Measurements from ENCODE around the gene AHRR.
"Not testable (repeated sequence)": the region's sequence is repeated elsewhere in the genome, so short reads cannot be mapped to it uniquely, and the experiment has no call there.

Gene AHRR

DNA sequence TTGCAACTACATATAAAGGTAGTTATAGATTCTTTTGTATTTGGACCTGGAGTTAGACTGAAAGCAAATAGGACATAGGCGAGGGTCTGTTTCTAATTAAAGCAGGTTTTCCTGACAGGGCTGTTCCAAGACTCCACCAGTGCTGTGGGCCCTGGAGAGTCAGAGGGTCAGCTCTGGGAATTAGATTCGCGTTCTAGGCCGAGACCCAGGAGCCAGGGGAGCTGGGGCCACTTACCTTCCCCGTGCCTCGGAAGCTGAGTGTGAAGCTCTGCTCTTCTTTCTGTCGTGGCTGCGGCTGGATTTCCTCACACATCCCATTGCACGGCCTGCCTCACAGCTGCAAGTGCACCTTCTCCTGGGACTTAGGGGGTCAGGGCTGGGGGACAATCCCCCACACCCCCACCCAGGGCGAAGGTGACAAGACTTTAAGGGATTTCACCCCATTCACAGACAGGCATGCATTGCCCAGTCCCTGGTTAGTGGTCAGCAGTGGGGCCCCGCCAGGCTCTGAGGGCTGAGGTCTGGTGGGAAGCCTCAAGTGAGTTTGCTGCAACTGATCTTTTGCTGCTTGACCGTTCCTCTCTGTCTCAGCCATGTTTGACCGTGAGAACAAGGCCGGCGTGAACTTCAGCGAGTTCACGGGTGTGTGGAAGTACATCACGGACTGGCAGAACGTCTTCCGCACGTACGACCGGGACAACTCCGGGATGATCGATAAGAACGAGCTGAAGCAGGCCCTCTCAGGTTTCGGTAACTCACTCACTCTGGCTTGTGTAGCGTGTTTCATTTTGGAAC, 15.3 kb upstream of the AHRR start:
- no peak for DNase-seq

DNA sequence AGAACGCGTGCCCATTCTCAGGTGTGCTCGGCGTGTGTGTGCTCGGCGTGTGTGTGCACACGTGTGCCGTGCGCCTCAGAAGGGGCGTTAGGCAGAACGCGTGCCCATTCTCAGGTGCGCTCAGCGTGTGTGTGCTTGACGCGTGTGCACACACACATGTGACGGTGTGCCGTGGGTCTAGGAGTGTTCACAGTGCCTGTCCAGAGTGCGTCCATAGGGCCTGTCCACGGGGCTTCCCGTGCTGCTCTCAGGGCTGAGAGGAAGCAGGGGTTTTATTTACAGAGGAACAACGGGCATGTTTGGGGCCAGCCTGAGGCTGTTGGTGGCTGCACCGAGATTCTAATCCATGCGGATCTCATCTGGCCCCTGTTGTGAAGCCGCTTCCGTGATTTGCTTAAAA, 14.2 kb upstream of the AHRR start:
- no peak for DNase-seq

DNA sequence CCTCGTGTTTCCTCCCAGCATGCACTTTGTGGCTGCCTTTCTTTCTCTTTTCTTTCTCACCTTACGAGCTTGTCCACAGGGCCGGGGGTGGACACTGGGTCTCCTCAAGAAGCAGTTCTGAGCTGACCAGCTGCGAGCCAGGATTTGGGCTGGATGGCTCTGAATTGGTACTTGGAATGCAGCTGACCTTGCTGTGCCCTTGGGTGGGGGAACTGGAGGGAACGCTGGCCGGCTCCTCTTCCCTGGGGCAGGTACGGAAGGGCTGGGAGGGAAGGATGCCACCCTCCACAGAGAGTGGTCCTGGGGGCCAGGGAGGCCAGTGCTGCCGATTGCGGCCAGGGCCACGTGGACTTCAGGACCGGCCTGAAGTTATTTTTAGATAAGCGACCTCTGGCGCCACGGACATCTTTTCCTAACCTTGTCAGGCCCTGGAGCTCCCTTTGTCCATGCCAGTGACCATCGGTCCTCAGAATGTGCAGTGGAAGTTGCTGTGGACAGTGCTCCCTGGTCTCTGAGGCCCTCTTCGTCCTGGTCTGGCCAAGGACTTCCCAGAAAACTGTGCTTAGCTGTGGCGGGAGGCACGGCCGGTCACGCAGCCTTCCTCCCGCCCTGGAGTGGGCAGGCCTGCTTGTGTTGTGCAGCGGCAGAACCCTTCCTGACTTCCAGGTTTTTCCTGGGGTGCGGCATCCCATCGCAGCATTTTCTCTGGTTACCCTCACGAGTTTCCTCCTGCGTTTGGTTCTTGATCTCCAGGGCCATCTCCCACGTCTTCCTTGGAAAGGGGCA, 13.5 kb upstream of the AHRR start:
- no peak for DNase-seq

DNA sequence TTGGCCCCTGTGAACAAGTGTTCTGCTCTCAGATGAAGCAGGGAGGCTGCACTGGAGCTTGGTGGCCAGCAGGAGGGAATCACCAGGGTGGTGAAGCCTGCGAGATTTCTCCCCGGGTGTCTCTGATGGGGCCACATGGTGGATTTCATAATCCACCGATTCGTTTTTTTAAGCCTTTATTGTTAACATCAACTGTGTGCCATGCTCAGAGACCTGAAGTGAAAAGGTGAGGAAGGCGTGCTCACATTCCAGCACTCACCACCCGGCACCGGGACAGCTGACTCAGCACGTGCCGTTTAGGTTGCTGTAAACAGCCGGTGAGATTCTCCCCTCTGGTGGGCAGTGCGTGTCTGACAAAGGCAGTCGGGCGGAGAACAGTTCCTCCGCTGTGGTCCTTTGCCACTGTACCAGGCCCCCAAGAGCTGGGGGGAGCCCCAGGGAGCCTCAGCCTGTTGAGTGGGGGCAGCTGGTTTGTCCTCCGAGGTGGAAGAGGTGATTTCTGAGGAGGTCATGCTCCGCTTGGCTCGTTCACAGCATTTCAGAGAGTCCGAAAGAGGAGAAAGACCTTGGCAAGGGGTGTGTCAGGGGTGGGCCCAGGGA, 12.7 kb upstream of the AHRR start:
- no peak for DNase-seq

DNA sequence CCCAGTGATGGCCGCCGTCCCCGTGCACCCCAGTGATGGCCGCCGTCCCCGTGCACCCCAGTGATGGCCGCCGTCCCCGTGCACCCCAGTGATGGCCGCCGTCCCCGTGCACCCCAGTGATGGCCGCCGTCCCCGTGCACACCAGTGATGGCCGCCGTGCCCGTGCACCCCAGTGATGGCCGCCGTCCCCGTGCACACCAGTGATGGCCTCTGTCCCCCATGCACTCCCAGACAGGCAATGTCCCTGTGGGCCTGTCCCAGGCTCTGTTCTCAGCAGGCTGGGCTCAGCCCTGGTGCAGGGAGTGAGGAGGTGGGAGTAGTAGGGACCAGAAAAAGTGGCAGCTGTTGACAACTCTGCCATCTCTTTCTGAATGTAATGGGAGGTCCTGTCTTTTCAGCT, 11.7 kb upstream of the AHRR start:
- not testable (repeated sequence) for DNase-seq

DNA sequence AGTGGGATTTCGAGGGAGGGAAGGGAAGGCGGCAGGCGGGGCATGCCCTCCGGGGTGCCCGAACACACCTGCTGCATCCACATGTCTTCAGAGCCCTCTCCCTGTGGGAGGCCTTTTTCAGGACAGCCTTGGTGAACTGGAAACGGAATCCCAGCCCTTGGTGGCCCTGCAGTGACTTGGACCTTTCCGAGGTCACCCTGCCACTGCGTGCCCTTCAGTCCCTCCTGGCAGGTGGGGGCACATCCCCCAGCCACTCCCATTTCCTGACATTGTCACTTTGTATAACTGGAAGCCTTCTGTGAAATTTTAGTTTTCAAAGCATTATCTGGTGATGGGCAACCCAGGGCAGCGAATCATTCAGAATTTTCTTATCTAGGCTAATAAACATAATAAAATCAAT, 11.0 kb upstream of the AHRR start:
- DNase-seq, result no peak

DNA sequence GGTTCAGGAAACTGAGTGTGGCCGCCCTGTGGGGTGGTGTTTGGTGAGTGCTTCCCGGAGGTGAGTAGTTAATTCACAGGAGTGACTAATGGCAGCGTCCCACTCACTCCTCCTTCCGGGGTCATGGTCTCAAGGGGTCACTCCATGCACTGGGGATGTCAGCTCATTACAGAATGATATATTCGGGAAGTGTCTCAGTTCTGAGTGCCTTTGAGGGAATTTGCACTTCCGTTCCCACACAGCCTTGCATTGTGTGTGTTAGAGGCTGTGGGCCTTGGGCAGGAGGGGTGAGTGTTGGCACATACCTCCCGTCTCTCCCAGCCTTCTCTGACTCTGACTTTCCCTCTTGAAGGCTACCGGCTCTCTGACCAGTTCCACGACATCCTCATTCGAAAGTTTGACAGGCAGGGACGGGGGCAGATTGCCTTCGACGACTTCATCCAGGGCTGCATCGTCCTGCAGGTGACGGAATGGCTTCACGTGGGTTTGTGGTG, 10.5 kb upstream of the AHRR start:
- no peak for DNase-seq

DNA sequence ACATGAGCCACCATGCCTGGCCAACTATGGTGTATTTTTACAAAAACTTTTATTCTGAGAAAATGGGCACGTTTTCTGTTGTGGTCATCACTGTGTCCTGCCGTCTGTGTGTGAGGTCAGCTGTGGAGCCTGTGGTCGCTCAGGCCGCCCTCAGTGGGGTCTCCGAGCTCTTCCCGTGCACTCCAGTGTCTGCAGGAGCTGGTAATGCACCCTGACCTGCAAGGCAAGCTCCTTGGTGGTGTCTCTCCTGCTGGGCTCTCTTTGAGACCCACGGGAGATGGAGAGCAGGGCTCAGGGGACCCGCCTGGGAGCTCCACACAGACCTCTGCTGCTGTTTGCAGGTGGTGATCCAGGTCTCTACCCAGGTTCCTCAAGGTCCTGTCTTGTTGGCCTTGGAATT, 9.6 kb upstream of the AHRR start:
- no peak for DNase-seq

DNA sequence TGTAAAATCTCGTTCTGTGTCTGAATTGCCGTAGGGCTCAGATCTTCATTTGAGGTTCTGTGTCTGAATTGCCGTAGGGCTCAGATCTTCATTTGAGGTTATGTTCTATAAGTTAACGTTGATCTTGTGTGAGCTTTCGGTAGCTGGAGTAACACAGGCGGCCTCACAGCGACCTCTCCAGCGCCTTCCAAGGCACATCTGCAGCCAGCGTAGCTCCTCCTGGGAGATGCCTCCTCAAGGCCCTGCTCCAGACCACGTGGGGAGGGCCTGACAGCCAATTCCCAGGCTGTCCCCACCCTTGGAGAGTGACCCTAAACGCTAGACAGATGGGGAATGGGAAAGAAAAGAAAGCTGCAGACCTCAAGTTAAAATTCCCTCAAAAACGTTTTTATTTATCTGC, 8.7 kb upstream of the AHRR start:
- DNase-seq, result no peak

DNA sequence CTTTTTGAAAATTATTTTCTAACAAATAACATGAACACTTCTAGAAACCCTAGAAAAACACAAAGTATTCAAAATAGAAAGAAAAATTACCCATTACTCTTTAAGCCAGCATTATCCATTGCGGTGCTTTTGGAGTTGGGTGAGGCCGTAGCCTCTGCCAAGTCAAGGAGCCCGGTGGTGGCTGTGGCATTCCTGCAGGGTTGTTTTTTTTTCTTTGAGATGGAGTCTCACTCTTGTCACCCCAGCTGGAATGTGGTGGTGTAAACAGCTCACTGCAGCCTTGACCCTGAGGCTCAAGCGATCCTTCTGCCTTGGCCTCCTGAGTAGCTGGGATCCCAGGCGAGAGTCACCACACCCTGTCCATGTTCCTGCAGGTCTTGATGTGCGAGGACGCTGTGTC, 8.2 kb upstream of the AHRR start:
- no peak for DNase-seq

DNA sequence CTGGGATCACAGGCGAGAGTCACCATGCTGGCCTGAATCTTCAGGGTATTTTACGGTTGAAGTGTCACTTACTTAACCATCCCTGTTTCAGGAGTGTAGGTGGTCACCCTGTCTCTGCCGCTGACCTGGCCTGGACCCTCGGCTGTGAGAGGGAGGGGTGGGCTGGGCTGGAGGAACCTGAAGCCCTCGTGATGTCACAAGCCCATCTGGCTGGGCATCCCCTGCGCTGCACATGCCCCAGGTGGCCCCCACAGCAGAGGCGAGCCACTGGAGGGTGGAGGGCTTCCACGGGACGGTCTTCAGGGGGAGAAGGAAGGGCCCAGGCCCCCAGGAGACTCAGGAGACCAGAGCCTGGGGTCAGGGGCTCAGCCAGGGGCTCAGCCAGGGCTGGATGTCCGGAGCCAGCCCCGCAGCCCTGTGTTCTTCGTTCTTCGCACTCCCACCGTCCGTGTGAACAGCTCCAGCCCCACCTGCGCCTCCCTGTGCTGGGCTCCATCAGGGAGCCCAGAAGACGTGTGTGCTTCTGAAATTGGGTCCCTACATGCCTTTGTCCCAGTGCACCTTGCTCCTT, 7.6 kb upstream of the AHRR start:
- no peak for DNase-seq

DNA sequence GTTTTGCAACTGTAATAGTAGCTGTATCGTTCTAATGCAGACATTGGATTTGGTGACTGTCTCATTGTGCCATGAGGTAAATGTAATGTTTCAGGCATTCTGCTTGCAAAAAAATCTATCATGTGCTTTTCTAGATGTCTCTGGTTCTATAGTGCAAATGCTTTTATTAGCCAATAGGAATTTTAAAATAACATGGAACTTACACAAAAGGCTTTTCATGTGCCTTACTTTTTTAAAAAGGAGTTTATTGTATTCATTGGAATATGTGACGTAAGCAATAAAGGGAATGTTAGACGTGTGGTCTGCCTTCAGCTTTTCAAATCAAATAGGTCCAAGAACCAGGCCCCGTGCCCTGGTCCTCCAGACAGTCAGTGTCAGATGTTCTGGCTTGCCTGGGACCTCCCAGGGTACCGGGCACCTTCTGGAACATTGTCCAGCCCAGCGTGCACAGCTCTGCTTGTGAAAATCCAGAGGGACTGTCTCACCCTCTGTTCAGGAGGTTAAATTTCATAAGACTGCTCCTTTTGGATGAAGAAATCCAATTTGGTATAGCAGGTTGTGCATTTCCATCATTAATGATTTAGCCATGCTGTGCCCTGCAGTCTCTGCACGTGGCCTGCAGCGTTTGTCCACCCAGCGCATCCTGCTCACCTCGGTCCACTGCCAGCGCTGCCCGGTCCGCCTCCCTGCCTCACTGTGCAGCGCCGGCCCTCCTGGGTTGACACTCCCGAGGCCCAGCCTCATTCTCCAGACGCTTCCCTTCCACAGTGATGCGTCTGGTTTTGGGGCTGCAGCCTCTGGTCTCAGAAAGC, 6.6 kb upstream of the AHRR start:
- DNase-seq, result no peak

DNA sequence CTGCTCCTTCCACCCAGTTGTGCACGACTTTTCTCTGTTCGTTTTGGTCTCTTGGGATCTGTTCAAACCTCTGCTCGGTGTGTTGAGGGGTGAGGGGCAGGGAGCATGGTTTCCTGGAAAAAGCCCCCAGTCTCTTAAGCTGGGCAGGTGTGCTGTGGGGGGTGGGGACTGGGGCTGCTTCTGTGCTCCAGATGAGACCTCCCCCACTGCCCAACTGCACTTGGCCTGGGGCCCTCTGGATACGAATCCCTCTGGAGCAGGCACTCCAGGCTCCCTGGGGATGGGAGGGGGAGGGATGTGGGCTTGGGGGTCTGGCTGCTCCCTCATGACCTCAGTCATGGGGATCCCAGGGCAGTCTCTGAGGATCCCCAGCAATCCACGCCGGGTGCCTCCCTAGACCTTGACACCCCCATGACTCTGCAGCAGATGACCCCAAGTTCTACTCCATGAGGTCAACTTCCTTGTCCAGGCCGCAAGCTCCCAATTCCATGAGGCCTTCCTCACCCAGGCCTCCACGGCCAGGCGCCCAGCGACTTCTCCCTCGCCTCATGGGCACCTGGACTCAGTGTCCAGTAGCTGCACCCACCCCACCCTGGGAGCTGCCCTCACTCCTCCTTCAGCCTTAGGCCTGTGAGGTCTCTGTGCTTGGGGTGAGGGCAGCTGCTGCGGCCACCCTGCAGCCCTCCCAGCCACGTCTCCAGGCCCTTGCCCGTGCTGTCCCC, 5.9 kb upstream of the AHRR start:
- DNase-seq, result no peak

DNA sequence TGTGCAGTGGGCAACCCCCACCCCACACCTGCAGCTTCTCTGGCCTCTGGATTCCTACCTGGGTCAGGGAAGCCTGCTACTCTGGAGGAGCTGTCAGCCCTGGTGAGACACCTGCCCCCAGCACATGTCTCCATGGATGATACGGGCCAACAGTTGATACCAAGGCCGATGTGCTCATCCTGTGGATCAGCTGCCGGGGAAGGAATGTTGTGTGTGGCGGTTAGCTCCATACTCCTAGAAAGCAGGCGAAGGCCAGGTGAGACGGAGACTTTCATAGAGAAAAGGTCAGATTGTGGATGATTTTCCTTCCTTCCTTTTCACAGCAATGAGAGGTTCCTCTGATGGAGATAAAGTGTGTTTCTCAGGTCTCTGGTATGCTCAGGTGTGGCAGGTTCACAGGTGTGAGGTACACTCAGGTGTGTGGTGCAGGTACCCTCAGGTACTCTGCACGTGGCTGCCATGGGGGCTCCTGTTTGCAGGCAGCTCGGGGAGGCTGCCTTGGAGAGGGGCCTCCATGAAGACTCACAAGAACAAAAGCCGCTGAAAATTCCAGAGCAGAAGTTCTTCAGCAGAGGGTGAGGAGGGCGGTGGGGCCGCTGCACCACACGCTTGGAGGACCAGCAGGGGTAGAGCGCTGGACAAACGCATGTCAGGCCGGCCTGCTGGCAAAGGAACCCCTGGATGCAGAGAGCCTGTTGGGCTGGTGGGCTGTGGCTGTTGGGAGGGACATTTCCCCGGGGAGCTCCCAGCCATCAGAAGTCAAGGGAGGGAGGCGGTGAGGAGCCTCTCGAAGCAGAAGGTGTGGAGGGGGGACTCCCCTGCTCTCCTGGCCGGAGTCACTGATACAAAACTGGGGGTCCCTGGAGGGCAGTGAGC, 5.1 kb upstream of the AHRR start:
- DNase-seq, result no peak

DNA sequence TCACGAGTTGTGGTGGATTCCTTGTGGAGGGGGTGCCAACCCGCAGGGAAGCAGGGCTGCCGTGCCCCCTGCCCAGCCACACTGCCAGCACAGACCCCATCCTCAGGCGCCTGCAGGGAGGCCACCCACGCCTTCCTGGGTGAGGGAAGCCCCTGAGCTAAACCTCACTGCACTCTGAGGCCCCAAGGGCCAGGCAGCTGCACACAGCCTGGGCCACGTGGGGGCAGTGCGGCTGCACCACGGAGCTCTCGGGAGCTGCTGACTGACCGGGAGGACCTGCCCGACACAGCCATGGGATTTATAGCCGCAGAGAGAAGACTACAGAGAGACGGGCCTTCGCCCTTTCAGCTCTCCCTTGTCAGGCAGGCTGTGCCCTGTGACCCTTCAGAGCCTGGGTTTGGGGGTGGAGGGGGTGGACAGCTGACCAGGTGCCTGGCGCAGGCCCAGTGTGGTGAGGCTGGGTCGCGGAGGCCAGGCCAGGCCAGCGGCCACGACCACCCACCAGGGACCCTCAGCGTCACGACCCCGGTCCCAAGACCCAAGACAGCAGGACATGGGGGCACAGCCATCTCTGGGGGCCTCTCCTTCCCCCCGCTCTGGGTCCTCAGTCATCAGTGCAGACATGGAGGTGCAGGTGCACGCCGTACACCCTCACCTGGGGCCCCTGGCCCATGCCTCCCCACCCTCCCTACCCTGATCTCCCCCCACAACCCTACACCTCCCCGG, 4.3 kb upstream of the AHRR start:
- peak; percentile 34 to 74 (median 73) for DNase-seq

DNA sequence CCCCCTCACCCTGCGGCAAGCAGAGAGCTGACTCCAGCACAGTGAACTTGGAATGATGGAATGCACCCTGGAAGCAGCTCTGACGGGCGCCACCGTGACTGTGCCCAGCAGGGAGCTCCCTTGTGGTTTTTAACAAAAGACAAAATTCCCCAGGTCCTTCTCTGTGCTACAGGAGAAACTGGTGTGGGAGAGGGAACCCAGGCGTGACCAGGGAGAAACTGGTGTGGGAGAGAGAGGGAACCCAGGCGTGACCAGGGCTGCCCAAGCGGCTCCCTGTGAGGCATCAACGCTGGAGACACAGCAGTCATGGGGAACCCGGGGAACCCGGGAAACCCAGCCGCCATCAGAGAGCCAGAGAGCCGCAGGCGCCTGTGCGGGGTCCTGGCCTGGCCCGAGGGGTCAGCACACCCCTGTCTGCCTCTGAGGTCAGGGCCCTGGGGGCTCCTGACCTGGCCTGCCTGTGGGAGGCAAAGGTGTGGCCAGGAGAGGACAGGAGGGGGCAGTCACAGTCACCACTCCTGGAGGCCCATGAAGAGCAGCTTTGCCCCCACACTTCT, 3.1 kb upstream of the AHRR start:
- DNase-seq, result peak in 1 of 3 experiments; percentile 76

DNA sequence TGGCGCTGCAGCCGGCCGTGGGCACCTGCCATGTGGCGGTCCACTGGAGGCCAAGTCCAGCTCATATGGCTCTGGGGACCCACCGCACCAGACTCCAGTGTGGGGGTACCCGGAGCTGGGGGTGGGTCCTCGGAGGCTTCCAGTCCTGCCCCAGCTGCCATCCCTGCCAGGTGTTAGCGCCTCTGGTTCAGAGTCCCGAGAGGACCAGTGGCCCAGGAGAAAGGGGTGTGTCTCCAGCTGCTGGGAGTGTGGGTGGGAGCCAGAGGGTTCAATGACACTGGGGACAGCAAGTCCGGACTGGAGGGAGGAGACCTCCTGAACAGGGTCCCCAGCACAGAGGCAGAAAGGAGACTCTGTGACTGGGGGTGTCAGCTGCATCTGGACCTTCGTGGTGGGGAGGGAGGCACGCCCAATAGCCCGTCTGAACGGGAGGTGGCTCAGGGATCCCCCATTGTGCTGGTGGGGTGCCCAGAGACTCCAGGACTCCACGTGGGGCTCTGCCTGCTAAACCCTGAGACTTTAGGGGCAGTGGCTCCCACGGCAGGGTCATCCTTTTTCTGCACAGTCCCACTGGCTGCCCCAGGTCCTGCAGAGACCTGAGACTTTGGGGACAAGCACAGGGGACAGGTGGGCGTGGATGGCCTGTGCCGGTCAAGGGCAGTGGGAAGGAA, 2.4 kb upstream of the AHRR start:
- DNase-seq, result peak in 1 of 3 experiments; percentile 16

DNA sequence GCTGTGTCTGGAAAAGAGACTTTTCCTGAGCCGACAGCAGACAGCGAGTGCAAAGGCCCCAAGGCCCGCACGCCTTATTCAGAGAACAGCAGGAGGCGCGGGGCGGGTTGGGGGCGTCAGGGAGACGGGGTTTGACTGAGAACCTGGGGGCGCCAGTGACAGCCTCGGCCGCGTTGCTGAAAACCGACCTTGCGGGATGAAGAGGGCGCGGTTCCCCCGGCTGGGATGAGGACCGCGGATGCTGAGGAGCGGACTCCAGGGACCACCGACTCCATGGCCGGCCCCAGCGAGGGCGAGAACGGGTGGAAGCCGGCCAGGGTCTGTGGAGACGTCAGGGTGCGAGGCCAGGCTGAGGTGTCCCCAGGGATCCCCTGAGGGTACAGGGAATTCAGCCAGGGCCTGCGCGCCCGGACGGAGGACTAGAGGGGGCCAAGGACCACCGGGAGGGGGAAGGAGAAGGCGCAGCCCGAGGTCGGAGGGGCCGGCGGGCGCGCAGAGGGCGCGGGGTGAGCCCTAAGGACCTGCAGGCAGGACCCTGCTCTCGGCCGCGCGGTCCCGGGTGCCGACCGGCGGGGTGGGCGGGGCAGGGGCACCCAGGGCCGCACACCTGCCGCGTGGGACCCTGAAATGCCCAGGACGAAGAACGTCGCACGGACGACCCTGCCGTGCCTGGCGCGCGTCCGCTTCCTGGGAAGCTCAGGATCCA, 837 bp upstream of the AHRR start:
- DNase-seq, result no peak
